Stimulated activated CD8-positive, alpha-beta memory T cell treated with anti-CD3 and anti-CD28 coated beads, Interleukin-12 subunit alpha, Interleukin-12 subunit beta, amount 100 ng/mL, for 24 hours (primary cell): ENCODE results near the gene PSMG2.
"Not testable (repeated sequence)": the region's sequence is repeated elsewhere in the genome, so short reads cannot be mapped to it uniquely, and the experiment has no call there.

ENCODE experiments used
- DNase-seq: peaks from one replicate; pipeline ENCODE4 v3.0.0-alpha.2; 2020; ENCODE audit errors: extremely low read depth

Gene PSMG2

DNA sequence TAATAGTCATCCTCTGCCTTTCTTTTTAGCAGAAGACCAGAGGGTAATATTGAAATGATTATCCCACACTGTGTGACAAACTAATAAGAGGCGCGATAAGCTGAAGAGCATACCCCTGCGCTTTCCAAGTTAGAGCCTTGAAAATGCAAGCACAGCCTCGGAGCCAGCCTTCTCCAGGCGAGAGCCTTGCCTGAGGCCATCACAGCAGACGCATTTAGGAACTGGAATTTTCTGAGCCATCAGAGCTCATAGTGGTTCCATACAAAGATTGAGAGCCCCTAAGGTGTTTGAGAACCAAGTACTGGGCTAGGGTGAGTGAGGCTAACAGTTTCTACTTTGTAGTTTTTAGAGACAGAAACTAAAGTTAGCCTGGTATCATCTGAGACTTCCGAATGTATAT lies 19.9 kb downstream of the PSMG2 start:
- DNase-seq, result no peak

DNA sequence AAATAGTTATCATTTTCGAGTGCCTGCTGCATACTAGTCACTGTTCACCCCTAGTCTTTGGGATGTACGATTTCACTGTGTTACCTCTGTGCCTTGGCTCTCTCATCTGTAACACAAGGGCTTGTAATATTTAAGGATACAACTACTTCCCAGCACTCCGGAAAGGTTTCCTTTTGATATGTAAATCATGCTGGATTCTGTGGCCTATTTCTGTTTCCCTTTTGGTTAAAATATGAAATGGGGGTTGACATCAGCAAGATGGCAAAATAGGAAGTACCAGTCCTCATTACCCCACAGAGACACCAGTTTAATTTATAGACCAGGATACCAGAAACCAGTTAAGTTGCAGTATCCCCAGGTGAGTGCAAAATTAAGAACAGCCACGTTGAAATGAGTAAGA lies 23.5 kb downstream of the PSMG2 start:
- DNase-seq, result no peak

- DNase-seq, result no peak
Measured at GRCh38 chr18:12726774-12727550, 24.1 kb downstream of the PSMG2 start.

GRCh38 chr18:12737243-12737902 lies 34.5 kb downstream of the PSMG2 start:
- DNase-seq, result no peak

GRCh38 chr18:12741351-12741750 lies 38.5 kb downstream of the PSMG2 start:
- DNase-seq, result no peak

- DNase-seq, result no peak
Measured at GRCh38 chr18:12742453-12742852, 39.6 kb downstream of the PSMG2 start.

- DNase-seq, result no peak
Measured at GRCh38 chr18:12744103-12744502, 41.3 kb downstream of the PSMG2 start.

DNA sequence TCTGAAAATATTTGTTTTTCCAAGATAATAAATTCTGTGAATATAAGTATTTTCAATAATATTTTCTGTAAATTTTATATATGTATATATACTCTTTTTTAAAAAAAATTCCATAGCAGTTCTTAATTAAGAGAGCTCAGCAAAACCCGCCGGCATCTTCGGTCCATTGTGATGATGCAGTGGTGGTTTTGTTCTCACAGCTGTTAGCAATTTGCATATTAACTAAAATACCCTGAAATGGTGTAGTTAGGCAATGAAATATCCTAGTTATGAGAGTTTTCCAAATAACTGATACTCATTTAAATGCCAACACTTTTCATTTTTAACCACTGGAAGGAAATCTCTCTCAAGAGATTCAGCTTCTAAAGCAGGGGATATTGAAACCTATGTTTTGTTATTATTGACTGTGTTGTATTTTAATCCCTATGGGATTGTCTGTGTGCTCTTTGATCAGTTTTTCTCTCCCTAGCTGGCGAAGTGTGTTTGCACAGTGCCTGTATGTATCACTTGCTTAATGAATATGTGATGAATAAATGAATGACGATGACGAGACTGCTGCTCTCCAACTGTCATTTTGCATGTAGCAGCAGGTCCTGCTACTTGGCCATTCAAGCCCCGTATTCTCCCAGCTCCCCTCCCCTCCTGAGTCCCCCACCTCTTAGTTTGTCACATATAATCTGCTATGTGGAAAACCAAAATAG lies 42.4 kb downstream of the PSMG2 start:
- no peak for DNase-seq

DNA sequence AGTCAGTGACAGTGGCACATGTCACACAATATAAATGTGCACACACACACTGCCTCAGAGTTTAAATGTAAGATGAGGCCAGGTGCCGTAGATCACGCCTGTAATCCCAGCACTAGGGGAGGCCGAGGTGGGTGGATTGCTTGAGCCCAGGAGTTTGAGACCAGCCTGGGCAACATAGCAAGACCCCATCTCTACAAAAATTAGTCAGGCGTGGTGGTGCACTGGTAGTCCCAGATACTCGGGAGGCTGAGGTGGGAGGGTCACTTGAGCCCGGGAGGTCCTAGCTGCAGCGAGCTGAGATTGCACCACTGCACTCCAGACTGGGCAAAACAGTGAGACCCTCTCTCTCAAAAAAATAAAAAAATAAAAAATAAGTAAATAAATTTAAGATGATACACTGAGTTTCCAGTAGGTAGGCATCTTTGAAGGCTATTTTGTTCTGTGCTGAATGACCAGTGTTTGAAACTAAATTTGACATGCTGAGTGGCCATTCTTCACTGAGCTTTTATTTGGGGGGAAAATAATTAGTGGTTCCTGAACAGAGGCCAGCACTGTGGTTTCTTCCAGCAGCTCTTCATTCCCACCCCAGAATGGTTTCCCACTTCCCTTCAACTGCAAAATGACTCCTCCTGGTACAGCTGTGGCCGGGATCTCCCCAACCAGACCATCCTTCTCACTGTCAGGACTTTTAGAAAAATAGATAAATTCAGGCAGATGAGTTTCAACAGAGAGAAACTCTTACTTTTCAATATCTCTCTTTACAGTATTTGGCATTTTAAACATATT lies 44.9 kb downstream of the PSMG2 start:
- no peak for DNase-seq

DNA sequence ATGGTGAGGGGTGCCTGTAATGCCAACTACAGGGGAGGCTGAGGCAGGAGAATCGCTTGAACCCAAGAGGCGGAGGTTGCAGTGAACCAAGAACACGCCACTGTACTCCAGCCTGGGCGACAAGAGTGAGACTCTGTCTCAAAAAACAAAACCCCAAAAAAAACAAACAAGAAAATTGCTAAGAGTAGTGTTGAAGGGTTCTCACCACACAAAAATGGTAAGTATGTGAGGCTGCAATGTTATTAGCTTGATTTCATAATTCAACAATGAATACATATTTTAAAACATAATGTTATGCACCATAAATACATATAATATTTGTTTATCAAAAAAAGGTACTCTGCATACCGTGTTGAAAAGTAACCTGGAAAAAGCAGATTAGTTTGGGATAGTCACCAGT lies 45.8 kb downstream of the PSMG2 start:
- DNase-seq, result no peak

GRCh38 chr18:12749121-12749520 lies 46.3 kb downstream of the PSMG2 start:
- DNase-seq, result no peak

DNA sequence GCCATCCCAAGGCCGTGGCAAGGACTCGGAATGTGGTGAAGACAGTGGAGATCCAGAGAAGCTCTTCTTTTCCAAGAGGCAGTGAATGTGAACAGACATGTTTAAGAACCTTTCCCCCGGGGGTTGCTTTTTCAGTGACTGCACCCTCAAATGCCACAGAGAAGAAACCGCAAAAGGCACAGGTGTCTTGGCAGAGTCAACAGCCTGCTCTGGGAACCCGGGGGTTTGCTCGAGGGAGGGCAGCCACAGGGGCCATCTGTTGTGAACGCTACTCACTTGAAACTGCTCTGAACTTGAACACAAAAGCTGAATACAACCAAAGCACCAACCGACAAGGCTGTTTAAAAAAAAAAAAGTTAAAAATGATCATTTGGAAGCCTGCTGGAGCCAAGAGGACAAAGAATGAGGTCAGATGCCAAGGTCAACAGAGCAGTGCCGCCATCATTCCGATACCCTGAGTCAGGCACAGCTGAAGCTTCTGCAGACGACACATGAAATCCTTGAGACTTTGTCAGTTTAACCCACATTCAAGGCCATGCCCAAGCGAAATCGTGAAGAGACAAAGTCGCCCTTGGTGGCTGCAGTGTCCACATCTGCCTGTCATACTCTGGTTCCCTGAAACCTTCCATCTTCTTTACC lies 47.4 kb downstream of the PSMG2 start:
- DNase-seq, result no peak

DNA sequence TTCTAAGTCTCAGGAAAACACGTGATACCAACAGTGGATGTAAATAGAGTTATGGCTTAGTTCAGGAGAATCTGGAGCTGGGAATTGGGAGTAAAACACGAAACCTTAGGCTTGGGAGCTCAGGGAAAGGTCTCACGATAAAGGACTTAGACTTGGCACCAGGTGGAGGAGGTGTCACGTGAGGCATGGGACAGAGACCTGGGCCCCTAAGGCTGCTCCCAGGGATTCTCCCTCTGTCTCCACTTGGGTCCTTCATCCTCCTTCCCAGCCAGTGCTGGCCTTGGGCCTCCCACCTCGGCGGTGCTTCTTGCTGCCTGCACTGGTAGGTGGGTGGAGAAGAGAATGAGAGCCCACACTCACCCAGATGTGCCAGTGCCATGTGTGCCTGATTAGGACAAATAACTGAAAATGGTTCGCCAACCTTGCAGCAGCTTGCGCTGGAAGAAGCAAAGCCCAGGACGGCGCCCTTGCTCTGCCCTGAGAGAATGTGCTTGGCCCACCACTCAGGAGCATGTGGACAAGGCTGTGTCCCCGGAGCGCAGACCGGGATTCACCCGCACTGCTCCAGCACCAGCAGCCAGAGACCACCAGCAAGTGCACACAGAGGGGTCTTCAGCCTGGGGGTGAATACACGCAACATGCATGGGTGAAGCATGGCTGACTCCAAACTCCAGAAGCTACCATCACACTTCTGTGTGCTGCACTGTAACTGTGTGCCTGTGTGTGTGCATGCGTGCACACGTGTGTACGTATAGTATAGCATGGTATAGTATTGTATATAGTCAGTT lies 48.1 kb downstream of the PSMG2 start:
- DNase-seq, result no peak

GRCh38 chr18:12751503-12751884 lies 48.7 kb downstream of the PSMG2 start:
- no peak for DNase-seq

- no peak for DNase-seq
Measured at GRCh38 chr18:12751891-12752290, 49.0 kb downstream of the PSMG2 start.

DNA sequence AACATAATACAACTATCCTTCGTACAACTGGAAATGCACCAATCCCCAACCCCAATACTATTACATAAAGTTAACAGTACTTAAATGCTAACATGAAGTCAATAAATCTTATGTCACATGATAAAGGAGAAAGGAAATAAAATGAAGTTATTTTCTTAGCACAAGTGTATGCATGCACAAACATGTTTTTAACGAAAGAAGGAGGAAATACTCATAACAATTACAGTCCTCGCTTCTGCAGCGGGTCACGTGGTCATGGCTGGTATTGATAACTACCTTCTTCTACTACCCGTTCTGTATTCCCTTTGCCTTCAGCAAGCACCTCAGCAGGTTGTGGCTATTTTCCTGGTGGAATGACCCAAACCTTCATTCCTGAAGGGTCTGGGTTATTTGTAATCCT lies 51.7 kb downstream of the PSMG2 start:
- no peak for DNase-seq

- DNase-seq, result not testable (repeated sequence)
Measured at GRCh38 chr18:12755606-12756005, 52.8 kb downstream of the PSMG2 start.

DNA sequence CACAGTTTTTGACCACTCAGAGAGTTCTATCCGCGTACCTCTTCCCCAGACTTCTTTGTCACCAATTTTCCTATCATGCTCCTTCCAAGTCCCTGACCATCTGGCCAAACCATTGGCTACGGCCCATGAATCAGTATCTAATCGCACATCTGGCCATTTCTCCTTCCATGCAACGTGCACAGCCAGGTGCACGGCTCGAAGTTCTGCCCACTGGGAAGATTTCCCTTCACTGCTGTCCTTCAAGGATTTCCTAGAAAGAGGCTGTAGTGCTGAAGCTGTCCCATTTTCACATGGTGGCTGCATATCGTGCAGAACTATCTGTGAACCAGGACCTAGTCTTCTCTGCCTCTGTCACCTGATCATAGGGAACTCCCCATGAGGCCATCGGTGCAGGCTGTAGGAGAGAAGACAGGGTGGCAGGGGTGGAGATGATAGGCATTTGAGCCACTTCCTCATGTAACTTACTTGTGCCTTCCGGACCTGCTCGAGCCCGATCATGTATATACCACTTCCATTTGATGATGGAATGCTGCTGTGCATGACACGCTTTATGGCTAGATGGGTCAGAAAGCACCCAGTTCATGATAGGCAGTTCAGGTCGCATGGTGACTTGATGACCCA lies 53.9 kb downstream of the PSMG2 start:
- not testable (repeated sequence) for DNase-seq

GRCh38 chr18:12758566-12758965 lies 55.7 kb downstream of the PSMG2 start:
- not testable (repeated sequence) for DNase-seq

DNA sequence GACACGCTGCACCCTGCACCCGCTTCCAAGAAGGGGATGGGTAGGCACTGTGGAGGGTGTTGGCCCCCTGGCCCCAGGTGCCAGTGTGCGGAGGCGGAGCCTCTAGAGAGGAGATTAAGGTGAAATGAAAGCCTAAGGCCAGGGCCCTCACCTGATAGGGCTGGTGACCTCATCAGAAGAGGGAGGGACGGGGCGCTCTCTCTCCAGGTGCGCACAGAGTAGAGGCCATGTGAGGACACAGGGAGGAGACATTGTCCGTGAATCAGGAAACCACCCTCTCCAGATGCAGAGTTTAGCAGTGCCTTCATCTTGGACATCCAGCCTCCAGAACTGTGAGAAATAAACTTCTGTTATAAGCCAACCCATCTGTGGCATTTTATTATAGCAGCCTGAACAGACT lies 62.3 kb downstream of the PSMG2 start:
- DNase-seq, result no peak
